H1 (cell line): Measurements from ENCODE around the gene BRCA2. TPM values are rescaled to one million over a fixed set of nuclear protein-coding genes. Genes with fewer than 3 reads are reported as not detected.

Source experiments
- HDAC2 ChIP-seq, 2 experiments: fragments of 300-600 bp in 1 of 2; sonication (generic) in 1 of 2; IDR thresholded peaks; 2 replicates each; pipeline ENCODE4 v1.6.1; 2011 to 2012; ENCODE audit warnings: low read depth in 2 of 2, low read length in 2 of 2, mild to moderate bottlenecking in 2 of 2, moderate library complexity in 2 of 2, borderline replicate concordance in 1 of 2, inconsistent platforms in 1 of 2
- KDM1A ChIP-seq: fragments of 200-600, 300-600 bp; sonication (generic); IDR thresholded peaks from 2 replicates; pipeline ENCODE4 v1.7.1; 2016; ENCODE audit warnings: mild to moderate bottlenecking, low read length, borderline replicate concordance
- RFX5 ChIP-seq: IDR thresholded peaks from 2 replicates; pipeline ENCODE4 v1.6.1; 2011; ENCODE audit warnings: low read depth, low read length, improper control_type of control experiment, borderline replicate concordance
- polyA plus RNA-seq, 7 experiments: library from polyadenylated mRNA; depleted of rRNA in 3 of 7; stranded (reverse) in 5 of 7; unstranded in 2 of 7; fragments of >200 nt in 5 of 7; fragments of 200-250 nt in 2 of 7; gene quantifications; 1 replicate in 5 of 7; 2 replicates in 1 of 7; 4 replicates in 1 of 7; pipeline versions ENCODE4 v1.2.1 to v1.2.3, GENCODE V29; 2011 to 2013; ENCODE audit warnings: missing spikeins in 2 of 7, mixed read lengths in 2 of 7
- total RNA-seq: library from RNA; stranded (reverse); fragmentation: NEBNext Ultra II Directional; extraction: Animal tissue kit (Norgen Biotek cat#: 25700); gene quantifications from 2 replicates; pipeline ENCODE4 v1.2.1, GENCODE V29; 2021
- TF ChIP-seq, protein P1 (sequence below), 3 experiments: IDR thresholded peaks; 1 replicate in 2 of 3; 2 replicates in 1 of 3; pipeline versions ENCODE4 v1.5.1 to v1.6.1; 2011; ENCODE audit warnings: low read length in 3 of 3, mild to moderate bottlenecking in 3 of 3, inconsistent platforms in 2 of 3, low read depth in 1 of 3, moderate library complexity in 1 of 3; ENCODE audit not compliant: insufficient read depth in 1 of 3; ENCODE audit errors: control extremely low read depth in 1 of 3

The BRCA2 gene
- total and polyA plus RNA-seq, 2 of the 8 experiments (the other 6 are each of a cell fraction or from before 2014, with no cell fraction given) = 4.2 to 24.9 TPM

DNA sequence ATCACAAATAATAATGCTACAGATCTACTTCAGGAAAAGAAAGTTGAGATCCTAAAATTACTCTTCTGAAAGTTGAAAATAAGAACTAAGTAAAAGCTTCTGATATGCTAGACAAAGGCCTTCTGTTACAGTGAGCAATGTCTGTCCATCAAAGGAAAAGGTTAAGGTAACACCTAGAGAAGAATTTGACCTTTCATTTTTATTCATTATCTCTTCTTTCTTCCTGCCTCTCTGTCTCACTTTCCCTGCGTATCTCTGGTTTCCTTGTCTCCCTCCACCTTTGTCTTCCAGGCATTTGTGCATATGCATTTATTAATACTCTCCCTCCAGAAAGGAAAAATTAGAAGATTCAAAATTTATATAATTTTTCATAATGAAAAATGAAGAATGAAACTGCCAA is 49.2 kb upstream of the BRCA2 start (continued):
- TF ChIP-seq RFX5 = no peak
- TF ChIP-seq HDAC2 (IDR thresholded peaks at IDR 0.05; ENCODE audit: borderline replicate concordance in 1 of 2, low read depth in 2 of 2, low read length in 2 of 2) = no peak
- no peak for TF ChIP-seq KDM1A
- TF ChIP-seq, protein P1, sequence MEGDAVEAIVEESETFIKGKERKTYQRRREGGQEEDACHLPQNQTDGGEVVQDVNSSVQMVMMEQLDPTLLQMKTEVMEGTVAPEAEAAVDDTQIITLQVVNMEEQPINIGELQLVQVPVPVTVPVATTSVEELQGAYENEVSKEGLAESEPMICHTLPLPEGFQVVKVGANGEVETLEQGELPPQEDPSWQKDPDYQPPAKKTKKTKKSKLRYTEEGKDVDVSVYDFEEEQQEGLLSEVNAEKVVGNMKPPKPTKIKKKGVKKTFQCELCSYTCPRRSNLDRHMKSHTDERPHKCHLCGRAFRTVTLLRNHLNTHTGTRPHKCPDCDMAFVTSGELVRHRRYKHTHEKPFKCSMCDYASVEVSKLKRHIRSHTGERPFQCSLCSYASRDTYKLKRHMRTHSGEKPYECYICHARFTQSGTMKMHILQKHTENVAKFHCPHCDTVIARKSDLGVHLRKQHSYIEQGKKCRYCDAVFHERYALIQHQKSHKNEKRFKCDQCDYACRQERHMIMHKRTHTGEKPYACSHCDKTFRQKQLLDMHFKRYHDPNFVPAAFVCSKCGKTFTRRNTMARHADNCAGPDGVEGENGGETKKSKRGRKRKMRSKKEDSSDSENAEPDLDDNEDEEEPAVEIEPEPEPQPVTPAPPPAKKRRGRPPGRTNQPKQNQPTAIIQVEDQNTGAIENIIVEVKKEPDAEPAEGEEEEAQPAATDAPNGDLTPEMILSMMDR (IDR thresholded peaks at IDR 0.05; ENCODE audit: control extremely low read depth in 1 of 3, insufficient read depth in 1 of 3, low read depth in 1 of 3, low read length in 3 of 3) = no peak
